Kidney epithelial cell (primary cell): ENCODE measurements around the gene TMEM9. TPM values are rescaled to one million over a fixed set of nuclear protein-coding genes. Genes with fewer than 3 reads are reported as not detected.

Experiments used
- DNase-seq: peaks from one replicate; pipeline ENCODE4 v3.0.0-alpha.2; 2010; ENCODE audit warnings: low read depth
- H3K27me3 ChIP-seq: 2 replicates; pipeline ENCODE4 v1.6.0; 2011; ENCODE audit warnings: low read length; ENCODE audit not compliant: control insufficient read depth, insufficient read depth
- H3K36me3 ChIP-seq: 2 replicates; pipeline ENCODE4 v1.5.1; 2011; ENCODE audit warnings: low read length; ENCODE audit not compliant: control insufficient read depth, insufficient read depth
- H3K4me3 ChIP-seq: 2 replicates; pipeline ENCODE4 v1.5.1; 2011; ENCODE audit warnings: low read depth, mild to moderate bottlenecking, control low read depth, low read length
- CTCF ChIP-seq: IDR thresholded peaks from 2 replicates; pipeline ENCODE4 v1.5.1; 2011; ENCODE audit warnings: mild to moderate bottlenecking, moderate library complexity, low read length, control low read depth, inconsistent platforms; ENCODE audit not compliant: insufficient read depth, poor library complexity, severe bottlenecking
- total RNA-seq: library from RNA; depleted of rRNA; stranded (reverse); fragments of >200 nt; gene quantifications from 2 replicates; pipeline ENCODE4 v1.2.3, GENCODE V29; 2015

Gene TMEM9
- total RNA-seq, 1 donor from 2014 or later = 103 TPM

GRCh38 chr1:201114245-201115131 lies 39.8 kb downstream of the TMEM9 start:
- Histone ChIP-seq H3K36me3 (no peaks in the 10 kb centered on the region), H3K27me3 (peaks cover 9% of the 10 kb centered on the region), H3K4me3 (peak overlapping the region; percentile 65)
- DNase-seq = peak; percentile 65
- TF ChIP-seq CTCF = peak; percentile 86

GRCh38 chr1:201113451-201114244 lies 40.6 kb downstream of the TMEM9 start:
- no peaks in the 10 kb centered on the region for H3K36me3 ChIP-seq
- TF ChIP-seq CTCF = no peak
- no peak overlapping the region for H3K4me3 ChIP-seq
- peaks cover 4% of the 10 kb centered on the region for H3K27me3 ChIP-seq
- no peak for DNase-seq

GRCh38 chr1:201112926-201113325 lies 41.3 kb downstream of the TMEM9 start:
- H3K4me3 ChIP-seq = no peak overlapping the region
- H3K27me3 ChIP-seq = peaks cover 4% of the 10 kb centered on the region
- no peak for TF ChIP-seq CTCF
- no peaks in the 10 kb centered on the region for H3K36me3 ChIP-seq
- no peak for DNase-seq

GRCh38 chr1:201112173-201112731 lies 42.0 kb downstream of the TMEM9 start, which contains the start of gene CACNA1S:
Gene CACNA1S, minus strand, starts transcription at chr1:201112426. Its CDS starts 87 bp downstream, at chr1:201112339.
- Histone ChIP-seq H3K4me3 (no peak within 1 kb of the TSS), H3K27me3 (peaks cover 4% of the 10 kb centered on the region), H3K36me3 (no peaks in the 10 kb centered on the region)
- TF ChIP-seq CTCF = no peak
- DNase-seq = no peak

GRCh38 chr1:201111672-201112071 lies 42.6 kb downstream of the TMEM9 start:
- DNase-seq = no peak
- TF ChIP-seq CTCF = no peak
- no peak overlapping the region for H3K4me3 ChIP-seq
- peaks cover 4% of the 10 kb centered on the region for H3K27me3 ChIP-seq
- H3K36me3 ChIP-seq = no peaks in the 10 kb centered on the region
